Measurements from ENCODE around the gene TMEM82.
"Not testable (repeated sequence)": the region's sequence is repeated elsewhere in the genome, so short reads cannot be mapped to it uniquely, and the experiment has no call there.

The TMEM82 gene

DNA sequence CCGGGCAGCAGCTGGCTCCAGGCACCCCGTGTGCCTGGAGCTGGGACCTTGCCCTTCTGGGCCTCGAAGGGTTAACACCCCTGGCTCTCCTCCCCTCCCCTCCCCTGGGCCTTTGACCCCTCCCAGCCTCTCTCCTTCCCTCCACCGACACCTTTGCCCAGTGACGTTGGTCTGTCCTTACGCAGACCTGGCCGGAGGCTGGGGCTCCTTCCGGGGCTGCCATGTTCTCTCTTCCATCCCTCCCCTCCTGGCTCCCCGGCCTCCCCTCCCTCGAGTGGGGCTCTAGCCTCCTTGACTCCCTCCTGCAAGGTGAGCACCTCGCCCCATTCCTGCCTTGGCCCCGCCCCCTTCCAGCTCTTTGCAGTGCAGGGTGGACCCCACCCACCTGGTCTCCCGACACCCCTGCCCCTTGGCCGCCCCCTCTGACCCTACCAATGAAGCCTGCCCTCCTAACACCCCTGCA is at the start of gene TMEM82:
Gene TMEM82, plus strand, starts transcription at position 161 of the 463 bp plus-strand sequence. Its CDS starts 61 bp downstream, at position 222.
- DNase-seq (ENCODE audit: low spot score in 2 of 2) (no peak), ATAC-seq (no peak)
- H3K27ac Mint-ChIP-seq: peak within 1 kb of the TSS; percentile 58
- no peak within 1 kb of the TSS for H3K4me3 Mint-ChIP-seq
- H3K36me3 Mint-ChIP-seq: no peaks in the 10 kb centered on the region
- H3K4me1 Mint-ChIP-seq: peaks cover 7% of the 10 kb centered on the region
- H3K9me3 Mint-ChIP-seq: no peaks in the 10 kb centered on the region

DNA sequence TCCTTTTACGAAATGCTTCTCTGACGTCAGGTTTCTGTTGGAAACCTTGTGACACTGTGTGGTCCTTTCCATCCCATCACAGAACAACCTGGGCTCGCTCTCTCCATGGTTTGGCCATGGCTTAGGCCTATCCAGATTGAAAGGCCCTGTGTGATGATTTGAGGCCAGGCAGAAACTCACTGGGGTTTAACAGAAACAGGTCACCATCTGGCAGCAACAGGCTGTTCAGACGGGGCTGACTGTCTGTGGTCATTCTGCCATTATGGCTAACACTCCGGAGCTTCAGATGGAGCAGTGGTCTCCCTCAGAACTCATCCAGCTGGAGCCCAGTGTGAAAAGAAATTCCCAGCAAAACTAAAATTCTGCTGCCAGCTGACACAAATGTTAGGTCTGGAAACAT is 48.9 kb upstream of the TMEM82 start:
- ATAC-seq: no peak
- no peak overlapping the region for H3K4me3 Mint-ChIP-seq

DNA sequence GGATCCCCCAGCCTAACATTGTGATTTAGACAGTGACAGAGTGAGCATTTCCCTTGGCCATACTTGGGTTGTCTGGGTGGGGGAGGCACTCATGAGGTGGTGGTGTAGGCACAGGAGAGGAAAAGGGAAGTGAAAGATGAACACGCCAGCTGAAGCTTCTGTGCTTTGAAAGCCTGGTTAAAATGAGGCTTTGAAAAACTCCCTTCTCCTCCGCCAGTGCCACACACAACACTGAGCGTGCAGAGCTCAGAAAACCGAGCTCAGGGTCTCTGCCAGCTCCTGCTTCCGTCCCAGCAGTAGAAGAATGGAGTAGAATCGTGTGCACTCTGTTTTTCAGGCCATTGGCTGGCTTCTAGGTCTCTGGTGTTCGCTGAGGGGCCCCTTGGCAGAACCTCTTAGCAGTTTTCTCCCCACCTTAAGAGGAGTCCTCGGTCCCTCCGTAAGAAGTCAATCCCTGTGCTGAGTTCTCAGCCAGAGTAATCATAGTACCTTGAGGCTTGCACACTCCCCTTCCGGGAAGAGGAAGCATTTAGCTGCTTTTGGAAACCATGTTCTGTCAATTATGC is 45.3 kb upstream of the TMEM82 start:
- peak; percentile 80 for ATAC-seq

More for the DNA sequence above, 48.9 kb upstream of the TMEM82 start:
- H3K4me1 Mint-ChIP-seq: peaks cover 24% of the 10 kb centered on the region
- peak overlapping the region; percentile 20 for H3K27ac Mint-ChIP-seq
- H3K36me3 Mint-ChIP-seq: peaks cover 8% of the 10 kb centered on the region
- no peak for DNase-seq (ENCODE audit: low spot score in 2 of 2)
- H3K9me3 Mint-ChIP-seq: no peaks in the 10 kb centered on the region

DNA sequence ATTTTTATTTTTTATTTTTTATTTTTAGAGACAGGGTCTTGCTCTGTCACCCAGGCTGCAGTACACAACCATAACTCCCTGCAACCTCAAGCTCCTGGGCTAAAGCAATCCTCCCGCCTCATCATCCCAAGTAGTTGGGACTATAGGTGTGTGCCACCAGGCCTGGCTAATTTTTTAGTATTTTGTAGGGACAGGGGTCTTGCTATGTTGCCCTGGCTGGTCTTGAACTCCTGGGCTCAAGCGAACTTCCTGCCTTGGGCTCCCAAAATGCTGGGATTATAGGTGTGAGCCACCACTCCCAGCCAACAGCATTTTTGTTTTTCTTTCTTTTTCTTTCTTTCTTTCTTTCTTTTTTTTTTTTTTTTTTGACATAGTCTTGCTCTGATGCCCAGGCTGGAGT is 44.1 kb upstream of the TMEM82 start:
- no peak overlapping the region for H3K27ac Mint-ChIP-seq
- ATAC-seq: no peak
- H3K4me1 Mint-ChIP-seq: peaks cover 22% of the 10 kb centered on the region
- no peak for DNase-seq (ENCODE audit: low spot score in 2 of 2)
- no peaks in the 10 kb centered on the region for H3K9me3 Mint-ChIP-seq
- peaks cover 8% of the 10 kb centered on the region for H3K36me3 Mint-ChIP-seq
- no peak overlapping the region for H3K4me3 Mint-ChIP-seq

More for the DNA sequence above, 45.3 kb upstream of the TMEM82 start:
- H3K4me3 Mint-ChIP-seq: peak overlapping the region; percentile 66
- peak overlapping the region; percentile 92 for H3K27ac Mint-ChIP-seq
- peaks cover 8% of the 10 kb centered on the region for H3K36me3 Mint-ChIP-seq
- DNase-seq (ENCODE audit: low spot score in 2 of 2): no peak
- no peaks in the 10 kb centered on the region for H3K9me3 Mint-ChIP-seq
- H3K4me1 Mint-ChIP-seq: peaks cover 22% of the 10 kb centered on the region

DNA sequence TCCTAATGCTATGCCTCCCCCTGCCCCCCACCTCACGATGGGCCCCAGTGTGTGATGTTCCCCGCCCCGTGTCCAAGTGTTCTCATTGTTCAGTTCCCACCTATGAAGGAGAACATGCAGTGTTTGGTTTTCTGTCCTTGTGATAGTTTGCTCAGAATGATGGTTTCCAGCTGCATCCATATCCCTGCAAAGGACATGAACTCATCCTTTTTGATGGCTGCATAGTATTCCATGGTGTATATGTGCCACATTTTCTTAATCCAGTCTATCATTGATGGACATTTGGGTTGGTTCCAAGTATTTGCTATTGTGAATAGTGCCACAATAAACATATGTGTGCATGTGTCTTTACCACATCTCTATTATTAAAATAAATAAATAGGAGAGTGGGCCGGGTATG is 43.0 kb upstream of the TMEM82 start:
- not testable (repeated sequence) for ATAC-seq; H3K27ac Mint-ChIP-seq; H3K9me3 Mint-ChIP-seq; H3K36me3 Mint-ChIP-seq; H3K4me3 Mint-ChIP-seq; DNase-seq (ENCODE audit: low spot score in 2 of 2)
- peaks cover 29% of the 10 kb centered on the region for H3K4me1 Mint-ChIP-seq

DNA sequence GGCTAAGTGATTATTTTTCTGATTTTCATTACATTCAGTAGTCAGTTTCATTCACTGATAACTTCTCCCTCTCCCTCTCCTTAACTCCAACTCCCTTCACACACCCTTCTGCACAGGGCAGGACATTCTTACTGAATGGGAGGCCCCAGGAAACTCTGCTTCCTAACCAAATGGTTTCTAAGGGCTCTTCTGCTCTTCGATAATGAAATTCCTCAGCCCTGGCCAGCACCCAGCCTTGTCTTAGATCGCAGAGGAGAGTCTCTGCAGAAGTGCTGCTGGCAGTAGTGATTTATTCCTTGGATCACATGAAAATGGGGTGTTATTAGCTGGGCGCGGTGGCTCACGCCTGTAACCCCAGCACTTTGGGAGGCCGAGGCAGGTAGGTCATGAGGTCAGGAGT is 41.8 kb upstream of the TMEM82 start:
- Mint-ChIP-seq H3K9me3 (no peaks in the 10 kb centered on the region), H3K36me3 (peaks cover 16% of the 10 kb centered on the region), H3K27ac (no peak overlapping the region), H3K4me3 (no peak overlapping the region), H3K4me1 (peaks cover 37% of the 10 kb centered on the region)
- DNase-seq (ENCODE audit: low spot score in 2 of 2) (no peak), ATAC-seq (no peak)

DNA sequence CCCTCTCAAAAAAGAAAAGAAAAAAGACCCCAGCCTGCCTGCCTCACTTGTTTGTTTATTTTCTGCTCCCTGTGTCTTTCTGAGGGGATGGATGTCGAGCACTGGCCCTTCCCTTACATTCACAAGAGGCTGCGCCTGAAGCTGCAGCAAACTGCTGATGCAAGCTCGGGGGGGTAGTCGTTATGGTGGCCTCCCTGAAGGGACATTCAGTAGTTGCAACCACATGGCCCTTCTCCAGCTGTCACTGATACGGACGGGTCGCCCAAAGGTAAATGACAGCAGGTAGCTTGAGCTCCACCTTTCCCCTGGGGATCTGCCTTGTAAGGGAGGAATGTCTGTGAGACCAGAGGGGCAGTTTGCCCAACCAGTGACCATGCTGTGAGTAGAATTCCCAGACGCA is 40.5 kb upstream of the TMEM82 start:
- DNase-seq (ENCODE audit: low spot score in 2 of 2) (no peak), ATAC-seq (no peak)
- Mint-ChIP-seq H3K27ac (no peak overlapping the region), H3K4me3 (no peak overlapping the region), H3K36me3 (peaks cover 19% of the 10 kb centered on the region), H3K9me3 (no peaks in the 10 kb centered on the region), H3K4me1 (peaks cover 40% of the 10 kb centered on the region)

DNA sequence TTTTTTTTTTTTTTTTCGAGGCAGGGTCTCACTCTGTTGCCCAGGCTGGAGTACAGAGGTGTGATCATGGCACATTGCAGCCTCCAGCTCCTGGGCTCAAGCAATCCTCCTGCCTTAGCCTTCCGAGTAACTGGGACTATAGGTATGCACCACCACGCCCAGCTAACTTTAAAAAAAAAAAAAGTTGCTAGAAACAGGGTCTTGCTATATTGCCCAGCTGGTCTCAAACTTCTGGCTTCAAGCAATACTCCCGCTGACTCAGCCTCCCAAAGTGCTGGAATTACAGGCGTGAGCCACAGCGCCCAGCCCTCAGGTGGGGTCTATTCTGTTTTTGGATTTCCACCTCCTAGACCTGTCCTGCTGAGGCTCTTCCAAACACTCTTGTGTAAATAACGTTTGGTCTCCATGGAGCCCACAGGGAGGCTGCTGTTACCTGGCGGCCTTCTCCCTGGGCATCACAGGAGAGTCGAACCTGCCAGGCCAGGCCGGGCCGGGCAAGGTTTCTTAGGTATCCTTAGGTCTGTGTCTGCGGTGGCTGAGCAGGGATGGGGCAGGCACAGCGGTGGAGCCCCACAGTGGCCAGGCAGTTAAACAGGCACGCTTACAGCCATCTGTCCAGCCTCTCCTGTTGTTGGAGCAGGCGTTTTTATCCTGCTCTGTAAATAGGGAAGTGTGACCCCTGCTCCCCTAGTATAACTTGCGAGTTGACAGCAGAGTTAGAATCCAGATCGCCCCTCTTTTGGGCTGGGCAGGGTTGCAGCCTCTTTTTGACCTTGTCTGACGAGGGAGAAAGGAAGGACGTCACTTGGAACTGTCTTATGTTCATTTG is 39.4 kb upstream of the TMEM82 start:
- H3K4me3 Mint-ChIP-seq: no peak overlapping the region
- no peak for DNase-seq (ENCODE audit: low spot score in 2 of 2)
- peaks cover 35% of the 10 kb centered on the region for H3K4me1 Mint-ChIP-seq
- peaks cover 11% of the 10 kb centered on the region for H3K36me3 Mint-ChIP-seq
- ATAC-seq: no peak
- H3K9me3 Mint-ChIP-seq: no peaks in the 10 kb centered on the region
- no peak overlapping the region for H3K27ac Mint-ChIP-seq

DNA sequence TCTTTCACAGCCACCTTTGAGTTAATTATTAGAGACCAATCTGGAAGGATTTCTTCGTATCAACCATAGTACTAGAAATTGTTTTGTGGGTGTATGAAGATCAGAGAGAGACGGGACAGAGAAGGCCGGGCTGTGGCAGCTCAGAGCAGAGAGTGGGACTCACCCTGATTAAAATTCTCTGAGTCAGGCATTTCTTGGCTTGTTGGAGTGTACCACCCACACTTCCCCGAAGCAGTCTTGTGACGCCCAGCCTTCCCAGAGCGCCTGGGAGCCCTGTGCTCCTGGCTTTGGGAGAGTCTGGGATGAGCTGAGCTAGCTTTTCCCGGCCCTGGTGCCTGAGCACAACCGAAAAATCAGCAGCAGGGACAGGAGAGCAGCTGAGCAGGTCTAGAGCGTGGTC is 38.7 kb upstream of the TMEM82 start:
- DNase-seq (ENCODE audit: low spot score in 2 of 2): no peak
- no peaks in the 10 kb centered on the region for H3K9me3 Mint-ChIP-seq
- no peak for ATAC-seq
- peaks cover 35% of the 10 kb centered on the region for H3K4me1 Mint-ChIP-seq
- H3K36me3 Mint-ChIP-seq: peaks cover 11% of the 10 kb centered on the region
- H3K27ac Mint-ChIP-seq: no peak overlapping the region
- no peak overlapping the region for H3K4me3 Mint-ChIP-seq

DNA sequence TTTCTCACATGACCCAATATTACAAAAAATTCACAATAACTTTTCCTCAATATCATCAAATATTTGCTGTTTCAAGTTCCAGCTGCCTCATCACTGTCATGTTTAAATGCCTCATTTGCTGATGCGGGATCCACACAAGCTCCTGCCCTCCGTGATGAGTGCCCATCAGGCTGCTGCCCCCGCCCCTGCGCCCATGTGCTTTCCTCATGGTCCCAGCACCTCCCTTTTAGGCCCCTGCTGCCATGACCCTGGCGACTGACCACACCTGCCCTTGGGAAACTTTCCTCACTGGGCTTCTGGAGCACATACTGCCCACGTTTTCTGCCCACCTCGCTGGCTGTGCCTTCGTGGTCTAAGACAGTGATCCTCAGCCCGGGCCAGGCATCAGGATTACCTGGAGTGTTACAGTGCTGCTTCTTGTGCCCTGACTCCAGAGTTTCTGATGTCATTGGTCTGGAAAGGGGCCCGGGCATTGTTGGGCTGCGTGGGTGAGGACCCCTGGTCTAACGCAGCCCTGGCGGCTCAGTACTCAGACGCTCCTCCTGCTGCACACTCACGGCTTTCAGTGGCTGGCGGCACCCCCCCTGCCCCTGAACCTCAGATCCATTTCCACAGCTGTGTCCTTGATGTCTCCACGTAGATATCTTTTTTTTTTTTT is 37.6 kb upstream of the TMEM82 start:
- ATAC-seq (no peak), DNase-seq (ENCODE audit: low spot score in 2 of 2) (no peak)
- peaks cover 11% of the 10 kb centered on the region for H3K36me3 Mint-ChIP-seq
- peaks cover 35% of the 10 kb centered on the region for H3K4me1 Mint-ChIP-seq
- peak overlapping the region; percentile 11 for H3K27ac Mint-ChIP-seq
- no peaks in the 10 kb centered on the region for H3K9me3 Mint-ChIP-seq
- no peak overlapping the region for H3K4me3 Mint-ChIP-seq

DNA sequence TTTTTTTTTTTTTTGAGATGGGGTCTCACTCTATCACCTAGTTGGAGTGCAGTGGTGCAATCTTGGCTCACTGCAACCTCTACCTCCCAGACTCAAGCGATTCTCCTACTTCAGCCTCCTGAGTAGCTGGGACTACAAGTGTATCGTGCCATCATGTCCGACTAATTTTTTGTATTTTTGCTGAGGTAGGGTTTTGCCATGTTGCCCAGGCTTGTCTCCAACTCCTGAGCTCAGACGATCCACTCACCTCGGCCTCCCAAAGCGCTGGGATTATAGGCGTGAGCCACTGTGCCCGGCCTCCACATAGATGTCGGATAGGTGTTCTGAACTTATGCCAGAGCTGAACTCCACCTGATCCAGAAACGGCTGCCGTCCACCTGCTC is 37.1 kb upstream of the TMEM82 start:
- Mint-ChIP-seq H3K27ac (peak overlapping the region; percentile 11), H3K9me3 (no peaks in the 10 kb centered on the region), H3K36me3 (peaks cover 11% of the 10 kb centered on the region), H3K4me3 (no peak overlapping the region), H3K4me1 (peaks cover 35% of the 10 kb centered on the region)
- DNase-seq (ENCODE audit: low spot score in 2 of 2) (no peak), ATAC-seq (no peak)

DNA sequence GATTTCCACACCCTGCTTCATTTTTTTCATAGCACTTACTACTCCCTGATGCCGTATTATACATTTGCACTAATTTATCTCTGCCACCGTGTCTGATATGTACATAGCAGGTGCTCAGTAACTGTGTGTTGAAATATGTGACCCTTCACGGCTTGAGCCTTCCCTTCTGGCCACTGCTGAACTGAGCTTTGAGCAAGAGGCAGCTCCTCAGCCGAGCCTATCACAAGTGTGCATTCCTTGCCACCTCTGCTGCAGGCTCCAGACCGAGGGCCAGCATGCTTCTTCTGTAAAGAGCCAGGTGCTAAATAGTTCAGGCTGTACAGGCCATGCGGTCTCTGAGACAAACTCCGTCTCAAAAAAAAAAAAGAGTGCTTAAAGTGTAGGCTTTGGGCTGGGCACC is 35.5 kb upstream of the TMEM82 start:
- ATAC-seq (no peak), DNase-seq (ENCODE audit: low spot score in 2 of 2) (no peak)
- Mint-ChIP-seq H3K27ac (no peak overlapping the region), H3K4me3 (no peak overlapping the region), H3K4me1 (peaks cover 33% of the 10 kb centered on the region), H3K9me3 (no peaks in the 10 kb centered on the region), H3K36me3 (peaks cover 11% of the 10 kb centered on the region)

DNA sequence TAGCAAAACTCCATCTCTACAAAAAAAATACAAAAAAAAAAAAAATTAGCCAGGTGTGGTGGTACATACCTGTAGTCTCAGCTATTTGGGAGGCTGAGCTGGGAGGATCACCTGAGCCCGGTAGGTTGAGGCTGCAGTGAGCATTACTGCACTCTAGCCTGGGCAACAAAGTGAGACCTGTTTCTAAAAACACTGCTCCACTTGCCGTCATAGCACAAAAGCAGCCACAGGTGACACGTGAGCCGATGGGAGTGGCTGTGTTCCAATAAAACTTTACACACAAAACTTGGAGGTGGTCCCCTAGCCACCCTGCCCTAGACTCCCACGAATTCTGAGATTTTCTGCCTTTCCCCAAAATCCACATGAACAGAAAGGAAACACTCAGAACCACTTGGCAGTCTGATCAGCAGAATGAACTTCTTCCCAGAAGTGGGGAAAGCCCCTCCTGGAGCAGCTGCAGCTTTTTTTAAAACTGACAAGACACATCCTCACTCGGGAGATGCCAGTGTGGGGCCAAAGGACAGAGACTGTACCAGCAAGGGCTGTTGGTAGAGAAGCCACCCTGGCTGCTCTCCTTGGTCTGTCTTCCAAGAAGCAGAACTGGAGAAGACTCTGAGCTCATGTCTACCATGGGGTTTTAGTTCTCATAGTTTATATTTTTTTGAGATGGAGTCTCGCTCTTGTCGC is 34.9 kb upstream of the TMEM82 start:
- DNase-seq (ENCODE audit: low spot score in 2 of 2): no peak
- no peak for ATAC-seq
- Mint-ChIP-seq H3K9me3 (no peaks in the 10 kb centered on the region), H3K4me1 (peaks cover 28% of the 10 kb centered on the region), H3K36me3 (peaks cover 11% of the 10 kb centered on the region), H3K27ac (no peak overlapping the region), H3K4me3 (no peak overlapping the region)

DNA sequence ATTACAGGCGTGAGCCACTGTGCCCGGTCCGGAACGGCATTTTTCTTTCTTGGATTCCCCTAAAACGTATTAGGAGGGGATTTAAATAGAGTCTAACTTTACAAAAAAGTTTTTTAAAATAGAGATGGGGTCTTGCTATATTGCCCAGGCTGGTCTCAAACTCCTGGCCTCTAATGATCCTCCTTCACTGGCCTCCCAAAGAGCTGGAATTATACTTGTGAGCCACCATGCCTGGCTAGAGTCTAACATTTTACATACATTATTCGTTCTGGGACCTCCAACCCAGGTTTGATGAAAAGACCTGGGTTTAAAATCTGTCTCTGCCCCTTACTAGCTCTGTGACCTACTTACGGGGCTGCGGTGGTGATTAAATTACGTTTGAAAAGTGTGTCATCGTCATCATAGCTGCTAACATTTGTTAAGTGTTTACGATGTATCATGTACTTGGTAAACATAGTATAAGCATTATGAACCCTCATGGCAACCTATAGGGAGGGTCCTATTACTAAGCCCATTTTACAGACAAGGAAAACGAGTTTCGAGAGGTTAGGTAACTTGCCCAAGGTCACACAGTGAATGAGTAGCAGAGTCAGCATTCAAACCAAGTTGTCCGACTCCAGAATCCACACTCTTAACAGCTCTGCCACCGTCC is 33.7 kb upstream of the TMEM82 start:
- DNase-seq (ENCODE audit: low spot score in 2 of 2) (no peak), ATAC-seq (no peak)
- peaks cover 20% of the 10 kb centered on the region for H3K4me1 Mint-ChIP-seq
- peaks cover 11% of the 10 kb centered on the region for H3K36me3 Mint-ChIP-seq
- no peaks in the 10 kb centered on the region for H3K9me3 Mint-ChIP-seq
- no peak overlapping the region for H3K4me3 Mint-ChIP-seq
- H3K27ac Mint-ChIP-seq: no peak overlapping the region

DNA sequence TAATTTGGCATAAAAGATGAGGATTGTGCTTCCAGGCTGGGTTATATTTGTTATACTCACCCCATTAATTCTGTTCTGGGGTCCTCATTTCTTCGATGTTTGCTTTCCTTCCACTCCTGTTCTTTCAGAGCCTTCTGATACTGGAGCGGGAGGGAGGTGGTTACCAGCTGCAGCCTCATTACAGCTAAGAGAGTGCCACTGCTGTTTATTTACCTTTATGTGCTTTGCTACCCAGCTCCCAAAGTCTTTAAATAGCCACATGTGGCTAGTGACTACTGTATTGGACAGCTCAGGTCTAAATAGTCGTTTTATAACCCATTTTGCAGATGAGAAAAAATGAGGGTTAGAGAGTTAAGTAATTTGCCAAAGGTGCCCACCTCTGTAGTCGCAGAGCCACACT is 33.1 kb upstream of the TMEM82 start:
- no peak for ATAC-seq
- peaks cover 11% of the 10 kb centered on the region for H3K36me3 Mint-ChIP-seq
- H3K4me1 Mint-ChIP-seq: peaks cover 19% of the 10 kb centered on the region
- no peak for DNase-seq (ENCODE audit: low spot score in 2 of 2)
- H3K27ac Mint-ChIP-seq: no peak overlapping the region
- no peaks in the 10 kb centered on the region for H3K9me3 Mint-ChIP-seq
- no peak overlapping the region for H3K4me3 Mint-ChIP-seq

Data from stimulated activated effector memory CD8-positive, alpha-beta T cell treated with anti-CD3 and anti-CD28 coated beads, Interleukin-12 subunit alpha, Interleukin-12 subunit beta, amount 100 ng/mL, for 72 hours (primary cell).